ENCODE measurements around the gene SLC16A10.
A peak's percentile ranks its signal among the peaks of the same experiment; 100 is the strongest.
"Not testable (repeated sequence)": the region's sequence is repeated elsewhere in the genome, so short reads cannot be mapped to it uniquely, and the experiment has no call there.

Gene SLC16A10

GRCh38 chr6:111057074-111057752, 30.1 kb upstream of the SLC16A10 start:
- FAIRE-seq (no peak), DNase-seq (ENCODE audit: insufficient read length, low spot score) (no peak)
- TF ChIP-seq CTCF (IDR thresholded peaks at IDR 0.05; ENCODE audit: insufficient read depth, missing control alignments), result peak; percentile 73

- FAIRE-seq (no peak), DNase-seq (ENCODE audit: insufficient read length, low spot score) (no peak)
- no peak for TF ChIP-seq CTCF (IDR thresholded peaks at IDR 0.05; ENCODE audit: insufficient read depth, missing control alignments)
These were observed 25.8 kb upstream of the SLC16A10 start for GRCh38 chr6:111061508-111061907.

- not testable (repeated sequence) for FAIRE-seq; DNase-seq (ENCODE audit: insufficient read length, low spot score)
These were observed 25.3 kb upstream of the SLC16A10 start for GRCh38 chr6:111061985-111062384.

GRCh38 chr6:111062860-111063259, 24.4 kb upstream of the SLC16A10 start:
- not testable (repeated sequence) for FAIRE-seq; DNase-seq (ENCODE audit: insufficient read length, low spot score)

- DNase-seq (ENCODE audit: insufficient read length, low spot score) (no peak), FAIRE-seq (no peak)
- TF ChIP-seq CTCF (IDR thresholded peaks at IDR 0.05; ENCODE audit: insufficient read depth, missing control alignments), result no peak
These were observed 19.0 kb upstream of the SLC16A10 start for GRCh38 chr6:111068109-111068865.

- DNase-seq (ENCODE audit: insufficient read length, low spot score), result no peak
- FAIRE-seq, result no peak
- no peak for TF ChIP-seq CTCF (IDR thresholded peaks at IDR 0.05; ENCODE audit: insufficient read depth, missing control alignments)
These were observed 18.5 kb upstream of the SLC16A10 start for GRCh38 chr6:111068866-111069234.

GRCh38 chr6:111069382-111070104, 17.8 kb upstream of the SLC16A10 start:
- TF ChIP-seq CTCF (IDR thresholded peaks at IDR 0.05; ENCODE audit: insufficient read depth, missing control alignments), result no peak
- DNase-seq (ENCODE audit: insufficient read length, low spot score), result no peak
- no peak for FAIRE-seq

Data from D721Med (cell line).